PC-3 (cell line): ENCODE data around the gene SDS.

ENCODE experiments used
- CTCF ChIP-seq: fragments of 300-600 bp; sonication (generic); conservative IDR thresholded peaks from 2 replicates; pipeline ENCODE4 v1.5.1; 2017; ENCODE audit warnings: antibody characterized with exemption, low read depth, mild to moderate bottlenecking, low read length
- EZH2 ChIP-seq: fragments of 300-600 bp; sonication (generic); IDR thresholded peaks from one replicate; pipeline ENCODE4 v1.6.1; 2017; ENCODE audit warnings: antibody characterized with exemption, mild to moderate bottlenecking, low read length; ENCODE audit not compliant: unreplicated experiment
- EZH2phosphoT487 ChIP-seq: fragments of 300-600 bp; sonication (generic); IDR thresholded peaks from 2 replicates; pipeline ENCODE4 v1.6.1; 2018; ENCODE audit warnings: mild to moderate bottlenecking, antibody characterized with exemption, low read length, borderline replicate concordance

- TF ChIP-seq CTCF: no peak
- no peak for TF ChIP-seq EZH2
- no peak for TF ChIP-seq EZH2phosphoT487
Observed at GRCh38 chr12:113370923-113371682, 32.6 kb downstream of the SDS start.
